Uterus (tissue), 2 donors: ENCODE measurements around the gene NPM3.

ENCODE experiments used
- CTCF ChIP-seq, 4 experiments: fragments of 200-600 bp in 2 of 4; fragments of 450-650 bp in 2 of 4; sonication (generic) in 2 of 4; IDR thresholded peaks; one replicate each; pipeline ENCODE4 v1.5.1; 2016 to 2019; ENCODE audit warnings: antibody characterized with exemption in 4 of 4, mild to moderate bottlenecking in 2 of 4, moderate library complexity in 1 of 4
- POLR2A ChIP-seq, 2 donors: fragments of 450-650 bp; IDR thresholded peaks; one replicate each; pipeline ENCODE4 v1.6.1; 2016; ENCODE audit warnings: antibody characterized with exemption in 2 of 2, mild to moderate bottlenecking in 1 of 2, moderate library complexity in 1 of 2

DNA sequence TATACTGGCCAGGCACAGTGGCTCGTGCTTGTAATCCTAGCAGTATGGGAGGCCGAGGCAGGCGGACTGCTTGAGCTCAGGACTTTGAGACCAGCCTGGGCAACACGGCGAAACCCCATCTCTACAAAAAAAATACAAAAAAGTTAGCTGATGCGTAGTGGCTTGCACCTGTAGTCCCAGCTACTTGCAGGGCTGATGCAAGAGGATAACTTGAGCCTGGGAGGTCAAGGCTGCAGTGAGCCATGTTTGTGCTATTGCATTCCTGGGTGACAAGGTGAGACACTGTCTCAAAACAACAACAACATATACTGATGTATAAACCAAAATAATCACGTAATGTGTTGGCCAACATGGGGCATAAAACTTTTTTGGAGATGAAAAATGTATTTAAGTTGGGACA is 6.4 kb upstream of the NPM3 start:
- TF ChIP-seq CTCF (IDR thresholded peaks at IDR 0.05) (no peak), POLR2A (IDR thresholded peaks at IDR 0.05) (no peak)
